ENCODE results near the gene CAMTA1.

Gene CAMTA1

DNA sequence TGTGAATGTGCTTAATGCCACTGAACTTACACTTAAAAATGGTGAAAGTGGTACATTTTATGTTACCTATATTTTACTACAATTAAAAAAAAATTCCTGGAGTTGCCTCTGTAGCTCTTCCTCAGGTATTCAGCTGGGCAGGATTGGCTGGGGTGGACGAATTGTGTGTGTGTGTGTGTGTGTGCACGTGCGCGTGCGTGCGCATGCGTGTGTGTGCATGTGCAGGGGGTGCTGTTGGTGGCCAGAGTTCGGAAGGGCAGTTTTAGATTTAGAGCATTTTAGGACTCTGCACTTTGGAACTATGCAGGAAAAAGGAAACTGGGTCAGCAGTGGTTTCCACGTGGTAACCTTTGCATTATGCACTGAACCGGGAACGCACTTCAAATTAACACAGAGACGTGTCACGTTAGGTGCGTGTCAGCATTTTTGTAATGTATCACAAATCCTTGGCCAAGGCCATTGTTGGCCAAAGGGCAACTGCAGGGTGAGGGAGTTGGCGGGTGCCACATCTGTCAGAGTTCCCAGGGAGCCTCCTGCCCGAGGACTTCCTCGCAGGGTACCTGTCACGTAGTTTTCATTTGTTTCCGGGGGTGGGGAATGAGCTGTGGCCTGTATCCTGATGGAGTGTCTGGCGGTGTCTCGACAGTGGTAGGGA, 312.8 kb downstream of the CAMTA1 start:
- no peak for DNase-seq

DNA sequence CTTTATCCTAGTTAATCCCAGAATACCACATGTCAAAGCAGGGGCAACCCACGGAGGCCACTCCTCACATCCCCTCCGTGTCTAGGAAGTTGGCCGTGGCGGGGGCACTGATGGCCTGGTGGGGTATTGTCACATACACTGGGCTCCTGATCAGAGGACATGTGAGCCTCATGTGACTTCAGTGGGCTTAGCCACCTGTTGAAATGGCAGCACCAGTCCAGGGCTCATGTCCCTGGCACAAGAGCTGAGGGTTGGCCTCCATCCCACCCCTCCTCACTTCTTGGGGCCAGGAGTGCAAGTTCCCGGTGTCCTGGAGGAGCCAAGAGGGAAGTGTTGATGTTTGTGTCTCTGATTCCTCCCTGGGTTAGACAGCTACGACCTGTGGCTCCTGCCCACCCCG, 313.4 kb downstream of the CAMTA1 start:
- no peak for DNase-seq

DNA sequence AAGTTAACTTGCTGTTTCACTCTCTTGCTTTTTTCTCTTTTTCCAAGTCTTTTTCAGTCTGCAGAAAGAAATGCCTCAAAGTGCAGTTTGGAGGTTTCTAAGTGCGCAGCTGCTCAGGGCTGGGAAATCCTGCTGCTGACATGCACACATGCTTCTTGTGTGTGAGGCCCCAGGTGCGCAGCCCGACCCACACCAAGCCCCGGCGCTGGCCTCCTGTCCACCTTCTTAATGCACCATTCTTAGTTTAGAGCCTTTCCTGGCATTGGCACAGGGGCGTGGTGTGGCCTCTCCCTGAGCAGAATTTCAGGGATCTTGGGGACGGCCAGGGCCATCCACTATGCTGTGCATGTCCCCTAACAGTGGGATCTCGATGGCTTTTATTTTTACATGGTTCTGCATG, 315.2 kb downstream of the CAMTA1 start:
- no peak for DNase-seq

DNA sequence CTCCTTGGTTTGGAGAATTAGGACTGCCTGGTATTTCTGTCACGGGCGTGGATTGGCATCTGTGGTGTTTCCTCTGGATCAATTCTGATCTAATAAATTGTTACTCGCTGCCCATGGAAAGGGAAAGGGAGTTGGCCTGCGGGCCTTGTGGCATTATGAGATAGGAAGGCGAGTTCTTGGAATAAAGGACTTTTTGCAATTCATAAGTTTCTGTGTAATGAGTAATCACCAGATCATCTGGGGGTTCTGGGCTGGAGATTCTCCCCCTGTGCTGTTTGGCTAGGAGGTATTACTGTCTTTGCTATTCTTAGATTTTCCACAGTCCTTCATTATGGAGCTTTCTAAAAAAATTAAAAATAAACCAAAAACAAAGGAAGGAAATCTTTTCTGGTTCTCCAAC, 315.9 kb downstream of the CAMTA1 start:
- no peak for DNase-seq

DNA sequence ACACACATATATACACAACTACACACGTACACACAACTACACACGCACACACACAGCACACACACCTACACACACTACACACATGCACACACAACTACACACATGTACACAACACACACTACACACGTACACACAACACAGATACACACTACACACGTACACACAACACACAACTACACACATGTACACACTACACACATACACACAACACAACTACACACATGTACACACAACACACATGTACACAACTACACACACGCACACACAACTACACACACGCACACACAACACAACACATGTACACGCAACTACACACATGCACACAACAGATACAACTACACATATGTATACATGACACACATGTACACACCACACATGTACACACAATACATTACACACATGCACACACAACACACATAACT, 318.1 kb downstream of the CAMTA1 start:
- DNase-seq, result no peak

DNA sequence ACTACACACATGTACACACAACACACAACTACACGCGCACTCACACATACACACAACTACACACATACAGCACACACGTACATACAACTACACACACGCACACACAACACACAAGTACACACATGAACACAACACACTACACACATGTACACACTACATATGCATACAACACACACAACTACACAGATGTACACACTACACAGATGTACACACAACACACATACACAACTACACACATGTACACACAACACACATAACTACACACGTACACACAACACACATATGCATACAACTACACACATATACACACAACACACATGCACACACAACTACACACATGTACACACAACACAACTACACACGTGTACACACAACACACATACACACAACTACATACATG, 318.6 kb downstream of the CAMTA1 start:
- DNase-seq, result no peak

DNA sequence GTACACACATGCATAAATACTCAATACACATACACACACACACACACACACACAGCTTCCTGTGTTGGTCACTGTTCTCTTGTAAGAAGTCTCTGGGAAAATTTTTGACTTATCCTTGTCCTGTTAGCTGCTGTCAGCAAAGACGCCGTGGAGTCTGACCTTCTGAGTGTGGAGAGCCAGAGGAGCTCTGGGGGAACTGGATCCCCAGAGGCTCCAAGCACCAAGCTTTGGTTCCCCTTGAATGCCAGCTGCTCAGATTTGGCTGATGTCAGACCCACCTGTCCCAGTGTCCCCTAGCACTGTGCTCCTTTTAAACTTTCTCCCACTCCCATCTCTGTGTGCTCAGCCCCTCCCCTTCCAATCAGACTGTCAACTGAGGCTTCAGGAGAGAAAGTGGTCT, 319.1 kb downstream of the CAMTA1 start:
- DNase-seq, result no peak

DNA sequence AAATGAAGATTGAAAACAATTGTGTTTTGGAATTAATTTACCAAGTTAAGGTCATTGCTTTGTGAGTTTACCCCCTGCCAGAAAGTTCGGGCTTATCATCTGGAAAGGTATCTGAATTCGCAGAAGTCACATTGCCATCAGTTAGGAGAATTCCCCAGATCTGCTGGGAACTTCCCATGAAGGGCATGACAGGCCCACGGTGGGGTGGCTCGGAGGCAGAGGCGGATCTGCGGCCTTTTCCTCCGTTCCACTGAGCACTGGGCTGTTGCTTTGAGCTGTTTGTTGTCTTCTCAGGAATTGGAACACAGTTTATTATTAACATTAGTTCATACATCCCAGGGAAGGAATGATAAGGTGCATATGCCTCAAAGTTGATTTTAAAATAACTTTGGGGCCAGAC, 320.0 kb downstream of the CAMTA1 start:
- DNase-seq, result no peak

DNA sequence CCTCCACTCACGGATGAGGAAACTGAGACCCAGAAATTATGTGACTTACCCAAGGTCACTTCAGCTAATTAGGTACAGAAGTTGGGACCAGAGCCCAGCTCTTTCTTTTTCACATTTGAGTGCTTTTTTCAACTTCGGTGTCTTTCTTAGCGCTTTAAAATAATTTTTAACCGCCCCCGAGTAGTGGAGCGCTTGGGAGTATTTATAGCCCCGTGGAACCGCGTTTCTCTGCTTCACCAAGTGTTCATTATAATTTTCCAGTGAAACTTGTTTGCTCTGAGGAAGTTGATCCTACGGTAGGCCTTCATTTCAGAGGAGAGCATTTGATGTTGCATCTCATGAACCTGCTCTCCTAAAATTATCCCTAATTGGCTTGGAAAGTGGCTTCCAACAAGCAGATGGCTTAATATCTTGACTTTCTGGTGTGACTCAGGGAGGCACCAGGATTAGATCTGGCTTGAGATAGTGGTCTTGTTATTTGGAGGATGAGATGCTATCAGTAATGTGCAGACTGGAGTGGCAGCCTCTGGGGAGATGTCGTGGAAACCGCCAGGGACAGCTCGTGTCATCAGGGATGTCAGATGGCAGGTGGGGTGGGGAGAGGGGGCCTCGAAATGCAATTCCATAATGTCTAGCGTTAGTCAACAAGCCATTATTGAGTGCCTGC, 321.3 kb downstream of the CAMTA1 start:
- DNase-seq, result no peak

DNA sequence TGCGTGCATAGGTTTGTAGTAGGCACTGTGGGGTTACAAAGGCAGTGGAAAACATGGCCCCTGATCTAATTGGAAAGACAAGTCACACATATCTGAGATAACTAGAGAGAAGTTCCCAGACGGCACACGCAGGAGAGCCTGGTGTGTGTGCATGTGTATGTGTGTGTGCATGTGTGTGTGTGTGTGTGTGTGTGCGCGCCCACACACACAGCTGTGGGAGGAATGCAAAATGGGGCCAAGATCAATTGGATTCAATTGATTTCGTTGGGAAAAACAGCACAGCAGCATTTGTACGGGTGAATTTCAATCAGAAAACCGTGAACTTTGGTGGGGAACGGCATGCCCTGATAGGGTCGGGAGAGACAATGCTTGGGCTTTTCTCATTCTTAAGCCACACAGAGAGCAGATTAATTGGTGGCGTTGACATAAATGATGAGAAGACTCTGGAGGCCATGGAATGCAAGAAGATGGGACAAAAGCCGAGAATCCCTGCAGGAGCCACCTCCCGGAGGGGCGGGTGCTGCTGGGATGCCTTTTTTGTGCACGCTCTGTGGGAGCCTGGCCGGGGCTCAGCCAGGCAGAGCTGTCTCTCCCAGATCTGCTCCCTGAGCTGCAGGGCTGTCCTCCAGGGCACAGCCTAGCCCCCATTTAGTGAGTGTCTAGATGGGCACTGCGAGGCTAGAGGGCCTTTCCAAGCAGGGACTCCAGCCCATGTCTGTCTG, 322.0 kb downstream of the CAMTA1 start:
- DNase-seq, result no peak

DNA sequence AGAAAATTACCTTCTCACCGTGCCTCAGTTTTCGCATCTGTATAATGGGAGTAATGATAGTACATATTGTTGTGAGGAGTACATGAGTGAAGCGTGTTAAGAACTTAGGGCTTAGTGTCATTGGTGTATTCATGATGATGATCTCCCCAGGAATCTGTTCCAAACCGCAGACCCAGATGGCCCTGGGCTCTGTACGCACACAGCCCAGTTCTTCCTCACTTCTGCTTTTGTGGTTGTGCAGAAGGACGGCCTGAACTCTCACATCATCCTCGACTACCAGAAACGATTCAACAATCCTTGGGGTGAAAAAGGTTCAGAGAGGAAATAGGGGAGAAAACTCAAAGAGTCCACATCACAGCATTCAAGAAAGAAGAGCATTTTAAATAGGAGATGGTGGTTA, 323.0 kb downstream of the CAMTA1 start:
- DNase-seq, result peak in 1 of 3 donors; percentile 21

DNA sequence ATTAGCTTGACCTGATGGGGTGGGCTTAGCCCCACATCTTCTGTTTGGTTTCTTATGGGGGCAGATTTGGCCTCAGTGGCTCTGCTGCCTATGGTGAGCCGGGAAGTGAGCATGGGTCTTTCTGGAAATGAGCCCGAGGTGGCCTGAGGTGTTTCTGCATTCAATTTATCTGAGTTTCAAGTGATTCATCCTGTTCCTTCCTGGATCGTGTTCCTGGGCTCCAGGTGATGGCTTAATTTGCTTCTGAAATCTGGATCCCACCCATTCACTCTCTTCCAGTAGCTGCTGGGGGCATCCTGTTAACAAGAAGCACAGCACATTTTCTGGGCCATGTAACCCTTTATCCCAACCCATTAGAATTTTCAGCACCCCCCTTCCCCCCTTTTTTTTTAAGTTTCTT, 324.6 kb downstream of the CAMTA1 start:
- DNase-seq, result no peak

DNA sequence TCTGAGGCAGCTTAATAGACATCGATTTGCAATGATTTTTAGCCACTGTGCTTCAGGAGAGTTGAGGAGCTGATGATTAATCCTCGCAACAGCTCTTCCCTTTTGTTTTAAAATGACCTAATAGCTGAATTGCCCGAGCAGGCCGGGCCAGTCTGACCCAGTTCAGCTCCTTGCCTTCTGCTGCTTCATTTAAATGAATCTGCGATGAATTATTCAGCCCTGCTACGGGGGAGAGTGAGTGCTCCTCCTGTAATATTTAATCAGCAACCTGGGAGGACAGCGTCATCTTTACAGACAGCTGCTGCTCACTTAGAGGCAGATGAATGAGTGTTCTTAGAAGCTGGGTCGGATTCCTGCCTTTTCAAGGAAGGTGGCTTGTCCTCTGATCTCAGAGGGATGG, 325.1 kb downstream of the CAMTA1 start:
- no peak for DNase-seq

DNA sequence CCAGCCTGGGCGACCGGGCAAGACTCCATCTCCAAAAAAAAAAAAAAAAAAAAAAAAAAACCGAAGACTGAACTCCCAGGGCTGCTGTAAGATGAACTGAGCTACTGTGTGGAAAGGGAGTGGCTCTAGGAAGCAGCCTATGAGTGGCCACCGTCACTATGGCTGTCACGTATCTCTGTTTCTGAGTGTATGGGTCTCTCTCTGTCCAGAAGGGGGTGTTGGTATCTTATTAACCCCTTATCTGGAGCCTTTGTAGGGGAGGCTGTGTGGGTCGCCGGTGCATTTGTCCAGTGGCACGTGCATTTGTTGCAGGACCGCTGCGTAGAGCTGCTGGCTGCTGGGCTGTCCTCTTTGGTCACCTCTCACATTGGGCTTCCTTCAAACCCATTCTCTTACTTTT, 326.6 kb downstream of the CAMTA1 start:
- DNase-seq, result no peak

DNA sequence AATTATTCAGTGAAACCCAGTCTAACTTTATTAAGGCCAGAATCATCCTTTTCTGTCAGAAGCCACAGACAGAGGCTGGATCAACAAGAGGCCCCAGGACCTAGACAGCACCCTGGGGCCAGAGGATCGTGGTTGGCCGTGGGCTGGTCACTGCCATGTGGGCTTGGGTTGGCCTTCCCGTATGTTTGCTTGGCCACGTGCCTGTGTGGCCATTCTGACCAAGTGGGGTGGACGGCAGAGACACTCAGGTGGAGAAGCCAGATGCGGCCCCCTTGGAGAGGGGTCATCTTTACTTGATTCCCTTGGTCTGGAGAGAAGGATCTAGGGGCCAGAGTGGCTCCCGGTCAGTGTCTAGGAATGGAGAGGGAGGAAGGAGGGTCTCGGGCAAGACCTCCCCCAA, 327.9 kb downstream of the CAMTA1 start:
- DNase-seq, result no peak

DNA sequence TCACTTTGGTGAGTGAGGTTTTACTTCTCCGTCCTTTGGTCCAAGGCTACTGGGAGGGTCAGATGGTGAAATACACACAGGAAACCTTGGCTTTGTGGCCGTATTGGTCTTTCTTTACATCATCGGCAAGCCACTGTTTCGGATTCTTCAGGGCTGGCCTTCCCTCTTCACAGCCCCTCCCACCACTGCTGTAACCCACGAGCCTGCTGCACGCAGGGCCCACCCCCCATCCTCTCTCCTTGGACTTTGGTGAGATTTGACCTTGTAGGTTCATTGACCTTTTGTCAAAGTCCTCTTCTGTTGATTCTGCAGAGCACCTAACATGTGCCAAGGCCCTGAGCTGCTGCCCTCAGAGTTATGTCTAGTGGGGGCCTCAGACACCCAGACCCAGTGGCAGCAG, 328.6 kb downstream of the CAMTA1 start:
- DNase-seq, result no peak

DNA sequence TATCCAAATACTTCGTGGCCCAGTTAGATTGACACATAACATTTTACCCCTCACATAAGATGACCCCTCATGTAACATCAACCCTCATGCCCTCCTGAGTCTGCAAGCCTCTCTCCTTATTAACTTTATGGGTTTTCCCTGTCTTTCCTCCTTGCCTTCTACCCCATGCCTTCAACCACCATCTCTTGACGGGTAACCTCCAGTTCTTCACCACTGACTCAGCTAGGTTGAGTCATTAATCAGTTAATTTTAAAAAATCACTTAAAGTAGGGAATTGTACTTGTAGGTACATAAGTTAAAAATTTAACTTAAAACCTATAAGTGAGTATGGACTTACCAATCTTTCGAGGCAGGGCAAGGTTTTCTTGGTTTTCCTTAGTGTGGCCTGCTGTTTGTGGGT, 330.7 kb downstream of the CAMTA1 start:
- DNase-seq, result no peak

DNA sequence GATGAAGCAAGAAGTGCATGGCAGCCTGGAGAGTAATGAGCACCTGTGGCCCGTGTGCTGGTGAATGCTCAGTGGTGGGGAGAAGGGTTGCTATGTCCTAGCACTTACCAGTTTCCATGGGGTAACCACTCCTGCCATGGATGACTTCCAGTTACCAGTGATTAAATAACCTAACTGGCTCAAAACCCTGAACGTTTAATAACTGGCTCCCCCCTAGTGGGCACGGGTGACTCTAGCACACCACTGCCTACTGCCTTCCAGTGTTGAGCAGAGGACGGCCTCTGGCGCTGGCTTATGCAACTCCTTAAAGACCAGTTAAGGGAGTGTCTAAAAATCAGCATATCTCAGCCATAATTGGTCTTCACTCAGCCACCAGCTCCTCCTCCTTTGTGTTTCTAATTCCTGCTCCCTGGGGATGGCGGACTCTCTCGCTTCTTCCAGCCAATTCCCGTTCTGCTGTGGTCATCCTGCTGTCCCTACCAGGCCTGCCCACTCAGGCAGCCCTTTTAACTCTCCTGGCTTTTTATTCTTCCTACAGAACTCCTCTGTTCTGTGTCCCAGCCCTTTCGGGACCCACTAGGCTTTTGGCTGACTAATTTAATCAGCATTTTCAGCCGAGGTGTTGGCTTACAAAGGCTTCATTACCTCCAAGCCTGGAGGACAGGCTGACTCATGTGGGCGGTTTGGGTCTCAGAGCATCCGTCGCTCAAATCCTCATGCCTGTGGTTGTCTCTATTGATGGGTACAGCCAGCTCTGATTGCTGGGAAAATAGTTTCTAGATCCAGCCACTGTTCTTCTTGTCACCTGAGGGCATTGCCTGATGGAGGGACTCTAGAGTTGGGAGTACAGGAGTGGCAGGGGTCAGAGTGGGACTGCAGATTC, 332.4 kb downstream of the CAMTA1 start:
- DNase-seq, result peak in 2 of 3 donors; percentile 15 to 21

DNA sequence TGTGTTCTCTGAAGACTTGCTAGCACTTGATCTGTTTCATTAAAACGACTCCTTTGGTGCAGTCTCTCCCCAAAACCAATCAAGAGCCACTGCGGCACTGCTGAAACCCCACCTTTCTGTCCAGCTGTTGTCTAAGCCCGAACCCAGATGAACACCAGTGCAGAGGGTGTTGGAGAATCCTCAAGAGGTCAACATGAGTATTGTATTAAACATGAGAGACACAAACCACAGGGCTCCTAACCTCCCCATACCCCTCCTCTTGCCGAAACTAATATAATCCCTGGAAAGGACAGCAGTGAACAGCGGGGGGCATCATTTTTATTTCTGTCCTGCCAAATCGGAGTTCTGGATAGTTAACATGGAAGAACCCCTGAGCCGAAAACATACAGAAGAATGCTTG, 333.9 kb downstream of the CAMTA1 start:
- DNase-seq, result no peak

DNA sequence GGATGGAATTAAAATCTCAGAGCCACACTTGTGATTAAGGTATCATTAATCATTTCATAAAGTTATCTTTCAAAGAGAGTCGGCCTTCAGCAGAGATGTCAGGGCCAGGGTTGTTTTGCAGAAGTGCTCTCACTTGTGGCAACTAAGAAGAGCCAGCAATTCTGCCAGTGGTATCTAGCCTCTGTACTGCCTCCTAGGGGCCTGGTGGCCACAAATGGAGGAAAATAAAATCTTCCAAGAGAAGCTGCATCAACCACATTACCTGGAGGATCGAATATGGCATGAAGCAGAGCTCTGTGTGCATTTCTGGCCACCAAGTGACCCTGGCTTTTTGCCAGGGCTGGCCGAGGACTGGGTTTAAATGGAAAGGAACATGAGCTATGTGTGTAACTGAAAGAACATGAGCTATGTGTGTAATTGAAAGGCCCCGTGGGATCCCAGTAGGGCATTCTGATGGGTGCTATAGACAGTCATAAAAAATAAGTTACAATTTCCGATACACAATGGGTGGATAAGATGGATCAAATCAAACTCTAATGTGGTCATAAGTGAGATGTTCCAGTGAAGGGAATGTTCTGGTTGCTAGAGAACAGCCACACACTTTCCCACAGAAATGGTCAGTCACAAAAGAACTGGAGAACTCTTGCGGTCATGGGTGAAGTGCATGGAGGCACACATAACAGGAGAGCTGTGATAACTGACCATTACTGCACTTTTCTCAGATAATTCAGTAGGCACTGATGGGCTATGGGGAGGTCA, 335.8 kb downstream of the CAMTA1 start:
- peak in 2 of 3 donors; percentile 11 to 14 for DNase-seq

DNA sequence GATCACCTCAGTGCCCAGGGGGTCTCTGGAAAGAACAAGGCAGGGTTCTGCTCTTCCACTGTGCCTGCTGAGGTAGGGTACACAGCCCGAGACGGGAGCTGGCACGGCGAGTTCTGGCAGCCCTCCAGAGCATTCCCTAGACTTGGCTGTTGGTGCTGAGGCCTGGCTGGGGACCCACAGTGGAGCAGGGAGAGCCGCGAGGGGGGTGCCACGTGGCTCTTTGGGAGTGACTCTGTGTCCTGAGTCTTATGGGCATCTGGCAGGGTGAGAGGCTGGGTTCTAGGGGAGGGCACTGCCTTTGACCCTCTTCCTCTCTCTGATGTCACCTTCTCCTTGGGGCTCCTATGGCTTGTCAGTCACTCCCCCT, 336.4 kb downstream of the CAMTA1 start:
- no peak for DNase-seq

DNA sequence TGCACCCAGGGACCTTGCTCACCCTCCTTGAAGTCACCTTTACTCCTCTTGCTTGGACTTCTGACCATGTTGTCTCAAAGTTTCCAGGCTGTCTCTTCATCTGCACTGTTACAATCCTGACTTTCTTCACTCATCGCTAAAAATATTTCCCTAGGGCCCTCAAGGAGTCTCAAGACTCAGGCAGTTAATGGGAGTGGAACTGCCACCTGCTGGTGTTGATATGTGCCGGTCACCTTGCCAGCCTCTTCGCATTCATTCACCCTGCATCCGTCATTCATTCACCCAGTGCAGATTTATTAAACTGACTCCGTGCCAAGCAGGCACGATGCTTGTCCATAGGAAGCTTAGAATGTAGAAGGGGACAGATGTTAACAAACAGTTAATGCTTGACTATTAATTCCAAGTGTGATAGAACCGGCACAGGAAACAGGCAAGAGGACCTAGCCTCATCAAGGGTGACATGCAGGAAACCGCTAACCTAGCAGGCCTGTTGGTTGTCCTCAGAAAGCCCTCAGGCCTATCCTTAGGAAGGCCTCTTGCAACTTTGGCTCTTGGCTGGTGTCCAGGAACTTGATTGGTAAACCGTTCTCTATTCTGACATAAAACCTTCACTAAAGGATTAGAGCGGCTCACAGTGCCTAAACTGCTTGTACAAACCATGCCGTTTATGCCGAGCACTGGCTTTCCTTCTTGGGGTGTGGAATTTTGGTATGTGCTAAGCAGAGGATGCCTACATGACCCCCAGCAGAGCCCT, 342.2 kb downstream of the CAMTA1 start:
- DNase-seq, result no peak
